GM21515 (cell line): ENCODE measurements around the gene LAMA3.

Experiments used
- ATAC-seq: cut with Tn5 transposase; IDR thresholded peaks from one replicate; pipeline ENCODE4 v1.9.1; 2021; ENCODE audit not compliant: unreplicated experiment

The LAMA3 gene

GRCh38 chr18:23966909-23967308, 277.7 kb downstream of the LAMA3 start:
- no peak for ATAC-seq

GRCh38 chr18:23967321-23968089, 278.3 kb downstream of the LAMA3 start:
- no peak for ATAC-seq

GRCh38 chr18:23968638-23969604, 279.7 kb downstream of the LAMA3 start:
- no peak for ATAC-seq

DNA sequence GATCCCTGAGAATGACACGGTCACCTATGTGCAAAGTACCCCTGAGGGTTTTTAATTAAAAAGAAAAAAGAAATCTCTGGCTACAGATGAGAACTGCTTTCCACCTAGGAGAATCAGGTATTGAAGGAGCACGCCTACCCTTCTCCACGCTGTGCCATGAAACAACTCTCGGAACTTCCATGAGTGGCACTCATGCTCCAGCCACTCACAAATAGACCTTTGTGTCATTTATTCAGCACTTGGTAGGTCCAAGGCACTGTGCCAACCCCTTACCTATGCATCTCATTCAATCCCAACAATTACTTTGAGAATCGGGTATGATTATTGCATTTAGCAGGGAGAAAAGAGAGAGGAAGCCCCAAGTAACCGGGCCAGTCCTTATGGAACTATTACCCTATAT, 280.4 kb downstream of the LAMA3 start:
- ATAC-seq: no peak

DNA sequence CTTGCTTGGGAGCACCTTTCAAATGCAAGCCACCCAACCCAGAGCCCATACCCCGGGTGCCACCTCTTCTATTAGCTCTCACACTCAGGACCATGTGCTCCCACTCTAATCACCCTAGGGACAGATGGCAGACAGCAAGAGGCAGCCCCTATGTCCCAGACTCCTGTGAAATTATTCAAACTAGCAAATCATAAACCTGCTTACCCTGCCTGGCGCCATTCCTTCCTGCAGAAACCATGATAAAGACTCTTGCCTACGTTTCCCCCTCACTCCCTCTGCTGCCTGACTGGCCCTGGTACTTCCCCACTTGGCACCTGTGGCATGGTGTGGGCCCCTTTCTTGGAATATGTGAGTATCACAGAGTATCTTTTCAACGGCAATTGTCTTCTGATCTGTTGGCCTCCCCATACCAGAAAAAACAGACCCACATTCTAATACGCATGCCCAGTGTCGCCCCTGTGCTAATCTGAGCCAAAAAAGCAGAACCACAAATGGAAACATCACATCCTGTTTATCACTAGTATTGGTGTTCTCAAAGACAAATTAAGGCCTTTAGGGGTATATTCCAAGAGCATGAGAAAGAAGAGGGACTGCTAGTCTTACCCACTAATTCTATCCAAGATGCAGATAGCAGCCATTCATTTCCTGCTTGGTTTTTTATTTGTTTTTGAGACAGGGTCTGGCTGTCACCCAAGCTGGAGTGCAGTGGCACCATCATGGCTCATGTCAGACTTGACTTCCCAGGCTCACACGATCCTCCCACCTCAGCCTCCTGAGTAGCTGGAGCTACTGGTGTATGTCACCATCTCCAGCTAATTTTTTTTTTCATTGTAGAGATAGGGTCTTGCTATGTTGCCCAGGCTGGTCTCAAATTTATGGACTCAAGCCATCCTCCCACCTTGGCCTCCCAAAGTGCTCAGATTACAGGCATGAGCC, 281.2 kb downstream of the LAMA3 start:
- ATAC-seq: no peak

DNA sequence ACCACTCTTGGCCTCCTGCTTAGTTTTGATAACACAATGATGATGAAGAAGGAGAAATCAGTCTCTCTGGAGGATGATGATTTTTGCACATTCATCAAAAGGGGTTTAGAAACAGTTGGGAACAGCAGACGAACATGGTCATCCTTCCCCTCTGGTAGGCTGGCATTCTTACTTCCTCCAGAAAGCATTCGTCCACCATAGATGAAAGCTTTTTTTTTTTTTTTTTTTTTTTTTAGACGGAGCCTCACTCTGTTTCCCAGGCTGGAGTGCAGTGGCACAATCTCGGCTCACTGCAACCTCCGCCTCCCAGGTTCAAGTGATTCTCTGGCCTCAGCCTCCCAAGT, 281.8 kb downstream of the LAMA3 start:
- no peak for ATAC-seq

- ATAC-seq: no peak
These were observed 282.5 kb downstream of the LAMA3 start for GRCh38 chr18:23971666-23972230.

- no peak for ATAC-seq
These were observed 283.2 kb downstream of the LAMA3 start for GRCh38 chr18:23972453-23972852.

DNA sequence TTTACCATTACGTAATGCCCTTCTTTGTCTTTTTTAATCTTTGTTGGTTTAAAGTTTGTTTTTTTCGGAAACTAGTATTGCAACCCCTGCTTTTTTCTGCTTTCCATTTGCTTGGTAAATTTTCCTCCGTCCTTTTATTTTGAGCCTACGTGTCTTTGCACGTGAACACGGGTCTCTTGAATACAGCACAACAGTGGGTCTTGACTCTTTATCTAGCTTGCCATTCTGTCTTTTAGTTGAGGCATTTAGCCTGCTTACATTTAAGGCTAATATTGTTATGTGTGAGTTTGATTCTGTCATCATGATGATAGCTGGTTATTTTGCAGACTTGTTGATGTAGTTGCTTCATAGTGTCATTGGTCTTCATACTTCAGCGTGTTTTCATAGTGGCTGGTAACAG, 287.9 kb downstream of the LAMA3 start:
- ATAC-seq: no peak

DNA sequence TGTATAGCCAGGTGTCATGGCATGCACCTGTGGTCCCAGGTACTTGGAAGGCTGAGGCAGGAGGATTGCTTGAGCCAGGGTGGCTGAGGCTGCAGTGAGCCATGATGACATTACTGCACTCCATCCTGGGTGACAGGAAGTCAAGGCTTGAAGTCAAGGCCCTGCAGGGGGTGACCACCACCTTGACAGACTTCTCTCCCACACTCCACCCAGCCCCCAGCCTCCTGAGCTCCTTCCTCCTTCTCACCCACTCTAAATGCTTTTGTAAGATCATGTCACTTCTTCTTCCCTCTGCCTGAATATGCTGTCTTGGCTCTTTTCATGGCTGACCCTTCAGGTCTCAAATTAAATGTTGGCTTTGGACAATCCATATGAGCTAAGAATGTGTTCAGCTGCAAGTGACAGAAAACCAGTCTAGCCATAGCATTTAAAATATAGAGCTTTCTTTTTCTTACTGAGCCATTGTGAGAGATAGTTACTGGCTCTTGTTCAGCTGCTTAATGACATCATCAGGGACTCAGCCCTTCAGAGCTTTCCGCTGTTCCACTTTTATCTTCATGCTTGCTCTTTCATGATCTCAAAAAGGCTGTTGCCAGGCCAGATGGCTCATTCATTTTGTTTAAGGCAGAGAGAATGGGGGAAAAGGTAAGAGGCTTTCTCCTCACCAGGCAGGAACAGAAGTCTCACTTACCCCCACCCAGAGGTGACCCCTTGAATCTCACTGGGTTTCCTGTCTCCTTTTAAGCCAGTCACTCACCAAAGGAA, 288.6 kb downstream of the LAMA3 start:
- no peak for ATAC-seq

GRCh38 chr18:23981369-23981980, 292.2 kb downstream of the LAMA3 start:
- ATAC-seq: peak; percentile 71

DNA sequence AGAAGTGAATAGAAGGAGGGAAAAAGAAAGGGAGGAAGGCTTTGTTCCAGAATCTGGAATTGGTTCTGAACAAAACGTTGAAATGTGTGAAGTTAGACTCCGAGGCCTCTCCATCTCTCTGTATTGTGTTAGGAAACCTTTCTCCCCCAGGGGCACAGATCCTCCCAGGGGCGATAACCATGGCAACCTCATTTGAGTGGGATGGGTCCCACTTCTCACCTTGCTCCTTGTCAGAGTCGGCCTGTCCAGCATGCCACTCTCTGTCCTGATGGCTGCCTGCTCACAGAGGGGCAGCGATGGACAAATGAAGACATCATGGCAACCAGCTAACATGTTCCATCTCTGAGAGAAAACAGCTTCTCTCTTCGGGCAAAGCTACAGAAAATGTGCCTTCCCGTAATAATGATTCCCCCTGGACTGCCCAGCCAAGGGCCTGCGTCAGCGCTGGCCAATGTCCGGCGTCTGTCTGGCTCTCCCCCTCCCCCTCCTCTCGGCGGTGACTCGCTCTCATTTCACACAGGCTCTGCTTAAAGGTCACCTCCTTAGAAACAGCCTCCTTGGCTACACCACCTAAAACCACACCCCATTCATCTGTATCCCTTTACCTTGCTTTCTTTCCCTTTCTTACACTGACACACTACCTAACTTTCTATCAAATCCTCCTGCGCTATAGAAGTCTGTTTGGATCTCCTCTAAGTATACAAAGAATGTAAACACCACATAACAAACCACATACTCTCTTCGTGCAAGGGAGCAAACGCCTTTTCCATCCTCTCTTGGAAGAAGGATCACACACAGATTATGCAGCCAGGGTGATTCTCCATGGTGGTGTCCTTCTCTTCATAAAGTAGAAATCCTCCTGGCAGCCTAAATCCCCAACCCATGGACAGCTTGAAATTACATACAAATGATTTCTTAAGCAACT, 293.2 kb downstream of the LAMA3 start:
- no peak for ATAC-seq

DNA sequence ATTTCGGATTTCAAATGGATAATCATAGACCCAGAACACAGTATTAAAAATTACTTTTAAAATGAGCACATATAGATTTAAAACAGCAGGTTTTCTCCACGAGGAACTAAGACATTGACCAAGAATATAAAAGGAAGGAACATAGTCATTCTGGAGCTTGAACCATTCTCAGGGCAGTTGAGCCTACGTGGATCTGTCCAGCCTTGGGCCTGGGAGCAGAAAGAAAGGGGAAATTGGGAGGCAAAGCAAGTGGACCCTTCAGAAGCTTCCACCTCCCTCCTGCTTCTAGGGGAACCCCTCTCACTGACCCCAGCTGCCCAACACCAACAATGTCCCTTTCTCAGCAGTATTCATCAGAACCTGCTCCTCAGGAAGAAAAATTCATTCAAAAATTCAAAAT, 293.9 kb downstream of the LAMA3 start:
- ATAC-seq: no peak

GRCh38 chr18:23986600-23987359, 297.5 kb downstream of the LAMA3 start:
- ATAC-seq: peak; percentile 59

- no peak for ATAC-seq
These were observed 301.5 kb downstream of the LAMA3 start for GRCh38 chr18:23990474-23991410.

DNA sequence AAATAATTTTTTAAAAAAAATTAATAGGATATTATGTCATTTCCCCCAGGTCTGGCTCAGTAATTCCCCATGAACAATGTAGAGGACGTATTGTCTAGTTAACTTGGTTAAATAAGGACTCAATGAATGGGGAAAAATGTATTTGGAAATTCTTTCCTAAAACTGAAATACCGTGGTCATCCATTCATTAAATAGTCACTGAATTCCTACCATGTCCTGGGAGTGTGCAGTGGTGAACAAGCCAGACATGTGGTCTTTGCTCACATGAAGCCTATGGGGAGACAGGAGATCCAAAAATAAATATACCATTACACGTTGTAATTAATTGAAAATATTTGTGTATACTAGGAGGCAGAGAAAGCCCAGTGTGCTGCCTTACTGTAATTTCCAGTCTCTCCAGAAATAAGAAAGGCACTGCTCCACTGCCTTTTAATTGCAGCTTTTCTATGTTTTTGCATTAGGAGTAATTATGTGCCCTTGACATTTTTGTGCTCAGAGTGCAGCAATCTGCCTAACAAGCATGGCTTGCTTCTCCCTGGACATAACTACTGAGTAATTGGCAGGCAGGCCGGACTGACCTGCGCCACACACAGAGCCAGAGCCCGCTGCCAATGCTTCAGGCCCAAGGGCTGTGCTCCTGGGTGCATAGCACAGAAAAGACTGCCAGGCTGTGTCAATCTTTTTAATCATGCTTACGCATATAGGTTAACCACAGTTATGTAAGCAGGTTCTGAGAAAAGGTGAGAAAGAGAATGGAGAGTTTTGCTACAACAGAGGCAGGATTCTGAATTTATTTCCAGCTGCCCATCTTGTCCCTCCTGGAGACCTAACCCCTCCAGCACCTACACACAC, 303.1 kb downstream of the LAMA3 start:
- no peak for ATAC-seq
